ENCODE measurements around the gene ASTN2.

DNA sequence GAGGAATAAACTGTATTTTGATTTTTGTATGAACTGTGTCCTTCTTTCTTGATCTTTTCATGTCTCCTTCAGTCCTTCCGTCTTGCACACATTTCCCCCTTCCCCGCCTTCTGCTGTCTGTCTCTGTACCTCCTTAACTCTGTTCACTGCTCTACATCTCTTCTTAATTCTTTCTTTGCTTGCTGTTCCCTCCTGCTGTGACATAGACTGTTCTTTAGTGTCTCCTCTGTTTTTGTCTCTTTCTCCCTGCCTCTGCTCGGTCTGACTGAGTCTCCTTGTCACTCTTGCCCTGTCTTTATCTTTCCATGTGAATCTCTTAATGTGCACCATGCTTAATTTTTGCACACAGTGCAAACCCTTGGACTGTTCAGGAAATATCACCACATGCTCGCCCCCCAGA, 614.8 kb downstream of the ASTN2 start:
- TF ChIP-seq, protein P1, sequence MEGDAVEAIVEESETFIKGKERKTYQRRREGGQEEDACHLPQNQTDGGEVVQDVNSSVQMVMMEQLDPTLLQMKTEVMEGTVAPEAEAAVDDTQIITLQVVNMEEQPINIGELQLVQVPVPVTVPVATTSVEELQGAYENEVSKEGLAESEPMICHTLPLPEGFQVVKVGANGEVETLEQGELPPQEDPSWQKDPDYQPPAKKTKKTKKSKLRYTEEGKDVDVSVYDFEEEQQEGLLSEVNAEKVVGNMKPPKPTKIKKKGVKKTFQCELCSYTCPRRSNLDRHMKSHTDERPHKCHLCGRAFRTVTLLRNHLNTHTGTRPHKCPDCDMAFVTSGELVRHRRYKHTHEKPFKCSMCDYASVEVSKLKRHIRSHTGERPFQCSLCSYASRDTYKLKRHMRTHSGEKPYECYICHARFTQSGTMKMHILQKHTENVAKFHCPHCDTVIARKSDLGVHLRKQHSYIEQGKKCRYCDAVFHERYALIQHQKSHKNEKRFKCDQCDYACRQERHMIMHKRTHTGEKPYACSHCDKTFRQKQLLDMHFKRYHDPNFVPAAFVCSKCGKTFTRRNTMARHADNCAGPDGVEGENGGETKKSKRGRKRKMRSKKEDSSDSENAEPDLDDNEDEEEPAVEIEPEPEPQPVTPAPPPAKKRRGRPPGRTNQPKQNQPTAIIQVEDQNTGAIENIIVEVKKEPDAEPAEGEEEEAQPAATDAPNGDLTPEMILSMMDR (IDR thresholded peaks at IDR 0.05 in 8 of 11, conservative IDR thresholded peaks at IDR 0.05 in 3 of 11): no peak
- TF ChIP-seq POLR2AphosphoS5 (IDR thresholded peaks at IDR 0.05) (no peak), POLR2A (IDR thresholded peaks at IDR 0.05) (no peak)

All from spleen (tissue), 7 donors.